GM19452 (cell line): ENCODE measurements around the gene AEBP2.
"Not testable (repeated sequence)": the region's sequence is repeated elsewhere in the genome, so short reads cannot be mapped to it uniquely, and the experiment has no call there.

Source experiments
- ATAC-seq: cut with Tn5 transposase; IDR thresholded peaks from one replicate; pipeline ENCODE4 v1.9.1; 2021; ENCODE audit not compliant: unreplicated experiment

Gene AEBP2

DNA sequence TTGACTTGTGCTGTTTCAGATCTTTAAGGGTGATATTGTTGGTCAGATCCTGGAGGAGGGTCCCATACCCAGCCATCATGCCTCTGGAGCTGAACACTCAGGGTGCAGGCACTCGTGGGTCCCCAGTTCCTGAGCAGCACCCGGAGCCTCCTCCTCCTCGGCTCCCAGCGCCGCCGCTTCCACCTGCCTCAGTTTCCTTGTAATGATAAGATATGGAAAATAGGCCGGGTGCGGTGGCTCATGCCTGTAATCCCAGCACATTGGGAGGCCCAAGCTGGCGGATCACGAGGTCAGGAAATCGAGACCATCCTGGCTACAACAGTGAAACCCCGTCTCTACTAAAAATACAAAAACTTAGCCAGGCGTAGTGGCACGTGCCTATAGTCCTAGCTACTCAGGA lies 20.2 kb upstream of the AEBP2 start:
- no peak for ATAC-seq

DNA sequence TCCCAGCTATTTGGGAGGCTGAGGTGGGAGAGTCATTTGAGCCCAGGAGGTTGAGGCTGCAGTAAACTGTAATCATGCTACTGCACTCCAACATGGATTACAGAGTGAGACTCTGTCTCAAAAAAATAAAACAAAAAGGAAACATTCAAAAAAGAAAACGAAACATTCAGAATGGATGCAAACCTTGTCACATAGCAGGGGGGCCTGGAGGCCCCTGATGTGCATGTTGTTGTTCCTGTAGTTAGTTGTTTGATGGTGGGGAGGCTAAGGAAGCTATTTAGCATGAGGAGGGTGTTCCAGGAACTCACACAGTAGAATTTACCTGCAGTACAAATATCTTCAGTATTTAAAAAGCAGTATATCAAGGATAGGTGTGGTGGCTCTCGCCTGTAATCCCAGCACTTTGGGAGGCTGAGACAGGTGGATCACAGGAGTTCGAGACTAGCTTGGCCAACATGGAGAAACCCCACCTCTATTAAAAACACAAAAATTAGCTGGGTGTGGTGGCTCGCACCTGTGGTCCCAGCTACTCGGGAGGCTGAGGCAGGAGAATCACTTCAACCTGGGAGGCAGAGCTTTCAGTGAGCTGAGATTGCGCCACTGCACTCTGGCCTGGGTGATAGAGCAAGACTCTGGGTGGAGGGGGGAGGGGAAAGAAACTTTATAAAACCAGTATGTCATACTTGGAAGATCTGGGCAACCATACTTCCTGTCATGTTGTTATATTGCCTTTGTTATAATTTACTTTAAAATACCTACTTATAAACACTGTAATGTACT lies 17.6 kb upstream of the AEBP2 start:
- no peak for ATAC-seq

DNA sequence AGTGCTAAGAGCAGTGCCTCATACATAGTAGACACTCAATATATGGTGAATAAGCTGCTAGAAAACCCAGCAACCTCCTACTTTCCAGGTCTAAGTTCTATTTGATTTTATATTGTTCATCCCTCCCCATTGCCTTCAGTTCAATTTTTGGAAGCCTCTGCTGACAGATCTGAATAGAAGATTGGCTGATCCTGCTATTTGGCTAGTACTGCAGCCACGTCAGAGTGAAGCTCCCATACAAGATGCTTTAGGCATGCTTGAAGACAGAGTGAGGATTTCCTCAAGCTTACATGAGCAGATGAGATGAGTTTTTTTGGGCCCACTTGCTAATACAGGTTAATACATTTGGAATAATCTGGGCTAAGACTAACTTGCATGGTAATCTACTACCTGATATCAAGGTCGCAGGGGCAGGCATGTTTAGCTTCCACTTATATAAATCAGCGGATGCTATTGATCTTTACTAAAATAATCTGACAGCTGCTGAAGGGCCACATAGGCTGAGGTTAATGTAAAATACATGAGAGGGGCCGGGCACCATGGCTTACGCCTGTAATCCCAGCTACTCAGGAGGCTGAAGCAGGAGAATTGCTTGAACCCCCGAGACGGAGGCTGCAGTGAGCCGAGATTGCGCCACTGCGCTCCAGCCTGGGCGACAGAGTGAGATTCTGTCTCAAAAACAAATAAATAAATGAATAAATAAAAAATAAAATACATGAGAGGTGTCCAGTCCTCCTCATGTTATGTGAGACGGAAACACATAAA lies 15.9 kb upstream of the AEBP2 start:
- no peak for ATAC-seq

DNA sequence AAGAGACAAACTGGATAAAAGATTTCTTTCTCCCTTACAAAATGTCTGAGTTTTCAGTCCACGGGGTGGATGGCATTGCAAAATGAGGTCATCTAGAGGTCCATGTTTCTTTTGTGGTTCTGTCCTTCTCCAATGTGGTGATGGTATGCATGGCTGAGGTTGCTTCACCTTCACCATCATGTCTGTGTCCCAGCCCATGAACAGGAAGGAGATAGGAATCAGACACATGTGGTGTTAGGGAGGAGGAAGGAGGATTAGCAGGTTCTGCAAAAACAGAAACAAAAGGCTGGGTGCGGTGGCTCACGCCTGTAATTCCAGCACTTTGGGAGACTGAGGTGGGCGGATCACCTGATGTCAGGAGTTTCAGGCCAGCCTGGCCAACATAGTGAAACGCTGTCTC lies 11.0 kb upstream of the AEBP2 start:
- no peak for ATAC-seq

DNA sequence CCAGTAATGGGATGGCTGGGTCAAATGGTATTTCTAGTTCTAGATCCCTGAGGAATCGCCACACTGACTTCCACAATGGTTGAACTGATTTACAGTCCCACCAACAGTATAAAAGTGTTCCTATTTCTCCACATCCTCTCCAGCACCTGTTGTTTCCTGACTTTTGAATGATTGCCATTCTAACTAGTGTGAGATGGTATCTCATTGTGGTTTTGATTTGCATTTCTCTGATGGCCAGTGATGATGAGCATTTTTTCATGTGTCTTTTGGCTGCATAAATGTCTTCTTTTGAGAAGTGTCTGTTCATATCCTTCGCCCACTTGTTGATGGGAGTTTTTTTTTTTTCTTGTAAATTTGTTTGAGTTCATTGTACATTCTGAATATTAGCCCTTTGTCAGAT lies 9.8 kb upstream of the AEBP2 start:
- not testable (repeated sequence) for ATAC-seq

DNA sequence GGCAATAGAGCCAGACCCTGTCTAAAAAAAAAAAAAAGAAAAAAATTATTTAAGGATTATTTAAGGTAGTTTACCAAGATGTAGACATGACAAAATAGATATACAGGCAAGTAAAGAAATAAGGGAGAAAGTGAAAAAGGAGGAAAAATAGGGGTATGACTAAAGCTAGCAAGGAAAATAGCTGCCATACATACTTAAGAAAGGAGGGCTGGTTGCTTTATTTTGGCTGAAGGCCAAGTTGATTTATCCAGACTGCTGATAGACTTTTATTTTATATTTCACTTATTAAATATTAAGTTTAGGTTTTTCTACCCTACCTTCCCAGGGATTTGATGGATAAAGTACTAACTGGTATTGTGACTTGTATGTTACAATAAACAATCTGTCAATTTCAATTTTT lies 8.3 kb upstream of the AEBP2 start:
- ATAC-seq, result no peak

DNA sequence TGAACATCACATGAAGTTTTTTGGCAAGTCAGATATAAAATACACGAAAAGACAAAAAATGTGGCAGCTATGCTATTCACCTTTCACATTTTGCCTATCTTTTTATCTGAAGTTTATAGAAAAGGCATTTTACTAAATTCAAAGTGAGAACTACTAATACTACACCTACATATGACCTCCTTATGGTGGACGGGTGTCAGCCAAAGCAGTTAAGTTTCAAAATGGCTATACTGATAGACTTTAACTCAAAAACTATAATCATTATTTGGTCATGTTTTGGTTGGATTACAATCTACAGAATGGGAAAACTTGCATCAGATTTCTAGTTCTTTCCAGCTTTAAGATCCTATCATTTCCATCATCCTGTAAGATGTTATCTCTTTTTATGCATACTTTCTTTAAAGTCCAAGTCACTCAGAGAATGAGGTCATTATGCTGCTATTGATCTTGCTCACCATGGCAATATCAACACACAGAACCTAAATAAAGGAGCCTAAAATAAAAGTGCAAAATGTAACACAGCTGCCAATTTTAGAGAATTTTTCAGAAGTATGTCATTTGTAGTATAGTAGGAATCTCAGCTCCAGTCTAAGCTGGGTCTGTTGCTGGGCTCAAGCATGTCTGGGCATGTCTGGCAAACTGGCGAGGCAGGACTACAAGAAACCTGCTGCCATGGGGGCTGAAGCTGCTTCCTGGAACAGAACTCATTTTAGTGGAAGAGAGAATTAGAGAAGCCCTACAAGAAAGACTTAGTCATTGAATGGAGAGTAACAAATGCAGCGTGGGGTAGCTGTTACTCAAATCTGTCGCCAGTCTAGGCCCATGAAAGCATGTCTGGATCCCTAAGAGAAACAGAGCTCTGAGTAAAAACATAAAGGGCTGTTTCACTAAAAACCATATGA lies 7.6 kb upstream of the AEBP2 start:
- peak; percentile 49 for ATAC-seq

DNA sequence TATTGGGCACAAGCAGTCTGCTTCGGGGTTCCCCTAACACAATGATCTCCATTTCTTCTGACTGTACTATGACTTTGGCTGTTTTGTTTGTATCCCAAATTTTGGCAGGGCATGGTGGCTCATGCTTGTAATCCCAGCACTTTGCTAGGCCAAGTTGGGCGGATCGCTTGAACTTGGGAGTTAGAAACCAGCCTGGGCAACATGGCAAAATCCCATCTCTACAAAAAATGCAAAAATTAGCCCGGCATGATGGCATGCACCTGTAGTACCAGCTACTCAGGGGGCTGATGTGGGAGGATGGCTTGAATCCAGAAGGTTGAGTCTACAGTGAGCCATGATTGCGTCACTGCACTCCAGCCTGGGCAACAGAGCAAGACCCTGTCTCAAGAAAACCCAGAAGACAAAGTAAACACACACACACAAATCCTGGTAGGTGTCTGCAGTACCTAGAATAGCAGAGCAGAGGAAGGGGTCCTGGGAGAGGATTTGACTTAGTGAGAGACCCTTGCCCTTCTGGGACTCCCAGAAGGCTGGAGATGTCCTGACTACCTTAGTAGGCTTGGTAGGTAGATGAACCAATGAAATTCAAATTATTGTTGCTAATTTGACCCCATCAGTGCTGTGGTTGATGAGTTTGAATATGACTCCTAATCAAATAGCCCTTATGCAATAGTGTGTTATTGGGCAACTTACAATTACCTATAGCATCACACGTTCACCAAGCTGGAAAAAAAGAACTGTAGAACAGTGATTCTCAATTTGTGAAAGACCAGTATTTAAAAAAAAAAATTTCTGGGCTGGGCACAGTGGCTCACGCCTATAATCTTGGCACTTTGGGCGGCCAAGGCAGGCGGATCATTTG lies 6.8 kb upstream of the AEBP2 start:
- no peak for ATAC-seq

DNA sequence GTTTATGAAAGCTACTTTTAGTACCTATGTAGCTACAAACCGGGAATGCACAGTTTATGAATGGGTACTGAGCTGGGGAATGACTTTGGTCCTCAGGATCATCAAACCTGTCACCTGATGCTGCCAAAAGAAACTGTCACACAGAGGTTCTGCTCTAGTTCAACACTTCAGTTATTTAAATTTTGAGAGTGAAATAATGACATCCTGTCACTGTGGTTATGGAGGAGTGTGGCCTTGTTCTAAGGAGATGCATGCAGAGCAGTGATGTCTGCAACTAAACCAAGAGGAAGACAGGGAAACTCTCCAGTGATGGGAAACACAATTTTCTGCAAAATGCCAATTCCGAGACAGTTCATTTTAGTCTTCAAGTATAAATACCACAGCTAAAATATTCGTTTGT lies 4.8 kb upstream of the AEBP2 start:
- ATAC-seq, result no peak

DNA sequence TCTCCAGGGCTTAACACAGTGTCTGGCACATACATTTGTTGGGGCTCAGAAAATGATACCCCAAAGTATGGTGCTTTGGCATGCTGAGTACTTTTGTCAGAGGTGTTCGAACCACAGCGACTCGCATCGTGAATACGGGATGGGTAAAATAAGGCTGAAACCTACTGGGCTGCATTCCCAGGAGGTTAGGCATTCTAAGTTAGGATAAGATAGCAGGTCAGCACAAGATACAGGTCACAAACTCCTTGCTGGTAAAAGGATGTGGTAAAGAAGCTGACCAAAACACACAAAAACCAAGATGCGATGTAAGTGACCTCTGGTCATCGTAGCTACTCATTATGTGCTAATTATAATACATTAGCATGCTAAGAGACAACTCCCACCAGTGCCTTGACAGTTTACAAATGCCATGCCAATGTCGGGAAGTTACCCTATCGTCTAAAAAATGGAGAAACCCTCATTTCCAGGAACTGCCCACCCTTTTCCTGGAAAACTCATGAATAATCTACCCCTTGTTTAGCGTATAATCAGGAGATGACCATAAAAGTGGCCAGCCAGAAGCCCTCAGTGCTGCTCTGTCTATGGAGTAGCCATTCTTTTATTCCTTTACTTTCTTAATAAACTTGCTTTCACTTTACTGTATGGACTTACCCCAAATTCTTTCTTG lies 3.3 kb upstream of the AEBP2 start:
- no peak for ATAC-seq

DNA sequence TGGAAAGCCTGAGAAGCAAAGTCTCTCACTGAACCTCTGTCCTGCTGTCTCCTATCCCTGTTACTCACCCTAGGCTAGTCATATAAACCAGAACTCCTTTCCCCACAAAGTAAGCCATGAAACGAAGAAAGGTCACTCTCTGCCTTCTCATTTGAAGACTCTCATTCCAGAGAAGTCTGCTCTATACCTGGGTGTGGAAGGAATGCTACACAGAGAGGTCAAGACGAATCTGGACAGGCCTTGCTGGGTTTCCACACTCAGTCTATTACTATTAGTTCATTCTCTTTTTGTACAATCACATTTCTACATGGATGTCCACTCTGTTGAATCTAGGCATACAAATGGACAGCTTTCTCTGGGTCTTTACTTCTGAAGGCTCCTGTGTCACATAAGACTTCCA lies 2.4 kb upstream of the AEBP2 start:
- ATAC-seq, result no peak

DNA sequence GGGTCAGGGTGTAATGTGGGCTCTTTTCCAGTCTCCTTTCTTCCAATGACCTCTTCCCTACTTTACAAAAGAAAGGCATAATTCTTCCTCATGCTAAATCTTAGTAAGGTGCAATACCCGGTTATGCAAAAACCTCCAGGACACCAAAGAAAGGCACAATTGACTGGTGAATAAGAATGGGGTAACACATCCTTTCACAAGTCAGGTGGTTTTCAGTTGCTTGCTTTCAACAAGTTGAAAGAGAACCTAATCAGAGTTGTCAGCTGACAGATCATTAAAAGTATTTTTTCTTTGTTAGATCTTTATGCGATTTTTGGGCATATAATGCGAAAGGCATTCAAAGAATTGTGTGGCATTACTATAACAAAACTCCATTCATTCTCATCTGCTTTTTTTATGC lies 1.3 kb upstream of the AEBP2 start:
- ATAC-seq, result no peak

DNA sequence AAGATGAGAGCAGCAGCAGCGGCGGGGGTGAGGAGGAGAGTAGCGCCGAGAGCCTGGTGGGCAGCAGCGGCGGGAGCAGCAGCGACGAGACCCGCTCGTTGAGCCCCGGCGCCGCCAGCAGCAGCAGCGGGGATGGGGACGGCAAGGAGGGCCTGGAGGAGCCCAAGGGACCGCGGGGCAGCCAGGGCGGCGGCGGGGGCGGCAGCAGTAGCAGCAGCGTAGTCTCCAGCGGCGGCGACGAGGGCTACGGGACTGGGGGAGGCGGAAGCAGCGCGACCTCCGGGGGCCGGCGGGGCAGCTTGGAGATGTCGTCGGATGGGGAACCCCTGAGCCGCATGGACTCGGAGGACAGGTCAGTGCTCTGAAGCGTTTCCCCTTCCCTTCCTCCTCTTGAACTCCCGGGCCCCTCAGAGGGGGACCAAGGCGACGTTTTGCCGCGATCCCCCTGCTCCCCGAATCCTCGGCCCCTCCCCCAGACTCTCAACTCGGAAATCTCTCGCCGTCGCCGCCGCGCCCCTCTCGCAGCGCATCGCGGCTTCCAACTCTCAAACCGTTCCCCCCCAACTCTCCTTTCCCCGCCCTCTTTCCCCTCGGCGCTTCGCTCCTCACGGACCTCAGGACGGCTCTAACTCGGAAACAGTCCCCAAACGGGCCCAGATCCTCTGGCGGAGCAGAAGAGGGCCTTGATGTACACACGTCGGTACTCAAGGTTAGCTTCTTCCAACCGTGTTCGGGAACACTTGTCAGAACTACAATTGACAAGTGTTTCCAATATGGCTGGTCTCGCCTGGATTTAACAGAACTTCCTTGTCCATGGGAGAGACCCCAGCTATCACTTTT lies 947 bp downstream of the AEBP2 start:
- peak; percentile 28 for ATAC-seq

DNA sequence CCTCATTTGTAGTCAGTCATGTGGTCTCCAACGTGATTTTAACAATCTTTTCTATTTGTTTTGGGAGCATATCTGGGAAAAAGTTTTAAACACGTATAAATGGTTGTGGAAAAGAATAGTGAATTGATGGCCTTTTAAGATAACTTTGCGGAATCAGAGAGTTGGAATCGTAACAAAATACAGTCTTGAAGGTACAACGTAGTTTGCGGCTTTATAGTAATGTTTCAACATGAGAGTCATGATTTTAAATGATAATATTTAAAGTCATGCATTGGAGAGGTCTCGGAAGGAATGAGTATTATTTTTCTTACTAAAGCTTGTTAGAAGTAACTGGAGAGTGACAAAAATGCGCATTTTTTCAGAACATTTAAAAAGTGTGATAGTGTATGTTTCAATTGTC lies 1.6 kb downstream of the AEBP2 start:
- ATAC-seq, result no peak

DNA sequence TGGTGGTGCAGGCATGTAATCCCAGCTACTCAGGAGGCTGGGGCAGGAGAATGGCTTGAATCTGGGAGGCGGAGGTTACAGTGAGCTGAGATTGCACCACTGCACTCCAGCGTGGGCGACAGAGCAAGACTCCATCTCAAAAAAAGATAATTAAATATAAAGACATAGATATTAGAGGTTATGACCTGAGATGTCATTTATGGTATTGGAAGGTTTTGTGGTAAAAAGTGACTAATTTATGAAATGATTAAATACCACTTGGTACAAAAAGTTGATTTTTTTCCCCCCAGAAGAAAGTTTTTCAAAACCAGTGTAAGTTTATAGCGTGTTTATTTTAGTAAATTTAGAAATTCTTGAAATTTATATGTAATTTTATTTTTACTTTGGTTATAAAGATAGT lies 4.3 kb downstream of the AEBP2 start:
- ATAC-seq, result no peak

DNA sequence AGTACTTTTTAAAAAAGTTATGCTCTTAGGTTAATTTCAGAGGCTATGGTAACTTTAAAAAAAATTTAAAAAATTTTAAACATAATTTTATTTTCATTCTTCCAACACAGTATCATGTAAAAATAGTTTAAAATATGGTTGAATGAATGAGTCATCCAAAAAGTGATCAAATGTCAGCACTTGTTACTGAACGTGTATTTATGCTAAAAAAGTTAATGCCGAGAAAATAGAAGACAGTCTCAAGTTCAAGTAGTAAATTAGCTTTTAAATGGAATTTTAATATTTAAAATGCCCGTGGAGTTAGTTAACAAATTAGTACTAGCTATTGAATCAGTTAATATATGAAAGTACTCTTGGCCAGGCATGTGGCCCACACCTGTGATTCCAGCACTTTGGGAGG lies 4.8 kb downstream of the AEBP2 start:
- ATAC-seq, result no peak

DNA sequence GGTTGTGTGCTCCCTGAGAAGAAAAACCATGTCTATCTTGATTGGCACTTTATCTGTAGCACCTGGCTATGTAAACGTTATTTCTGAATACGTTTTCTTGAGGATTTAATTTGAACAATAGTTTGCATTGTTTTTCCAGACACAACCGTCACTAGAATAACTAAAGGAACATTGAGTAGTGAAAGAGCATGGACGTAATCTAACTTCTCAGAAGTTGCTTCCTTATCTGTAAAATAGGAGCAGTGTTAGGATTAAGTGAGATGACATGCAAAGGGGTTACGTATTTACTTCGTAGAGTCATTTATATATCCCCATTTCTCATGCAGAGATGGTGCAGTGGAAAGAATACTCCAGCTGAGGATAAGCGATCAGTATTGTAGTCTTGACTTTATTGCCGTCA lies 8.1 kb downstream of the AEBP2 start:
- no peak for ATAC-seq

DNA sequence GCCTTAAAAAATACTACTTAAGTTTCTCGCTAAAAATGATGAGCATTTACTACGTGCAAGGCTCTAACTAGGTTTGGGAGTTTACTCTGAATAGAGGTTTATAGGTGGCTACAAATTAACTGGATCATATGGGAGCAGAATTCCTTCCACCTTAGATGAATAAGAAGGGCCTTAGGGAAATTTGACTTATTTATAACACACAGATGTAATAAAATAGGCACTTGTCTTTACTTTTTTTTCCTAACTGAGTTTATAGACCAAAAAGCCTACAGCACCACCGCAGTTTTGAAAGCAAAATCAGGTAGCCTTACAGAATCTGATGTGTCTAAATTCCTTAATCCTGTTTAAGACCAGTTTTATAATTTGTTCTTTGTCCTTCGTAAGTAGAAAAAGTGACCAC lies 10.5 kb downstream of the AEBP2 start:
- no peak for ATAC-seq

DNA sequence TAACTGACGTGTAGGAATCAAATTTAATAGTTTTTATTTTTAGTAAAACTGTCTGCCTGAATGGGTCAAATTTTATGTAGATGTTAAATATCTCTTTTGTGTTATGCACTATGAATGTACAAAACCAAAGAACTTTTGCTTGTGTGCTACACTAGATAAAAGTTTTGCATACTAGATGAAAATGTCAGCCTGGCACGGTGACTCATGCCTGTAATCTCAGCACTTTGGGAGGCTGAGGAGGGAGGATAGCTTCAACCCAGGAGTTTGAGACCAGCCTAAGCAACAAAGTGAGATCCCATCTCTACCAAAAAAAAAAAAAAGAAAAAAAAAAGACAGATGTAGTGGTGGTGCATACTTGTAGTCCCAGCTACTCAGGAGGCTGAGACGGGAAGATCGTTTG lies 11.1 kb downstream of the AEBP2 start:
- ATAC-seq, result no peak
